SJCRH30 (cell line): ENCODE data around the gene TELO2. TPM values are rescaled to one million over a fixed set of nuclear protein-coding genes. Genes with fewer than 3 reads are reported as not detected.

ENCODE experiments used
- total RNA-seq: library from RNA; depleted of rRNA; stranded (reverse); fragments of >200 nt; shearing (Covaris generic); gene quantifications from 2 replicates; pipeline ENCODE4 v1.2.3, GENCODE V29; 2014; rRNA removed

TELO2 gene
- total RNA-seq, 1 experiment from 2014 or later: 27.9 TPM

Other genes with a start within 250 kb of the TELO2 start
- not detected in 2 replicates for gene TPSD1, start 237.3 kb upstream of the TELO2 start, total RNA-seq
- 163 and 181 TPM in 2 replicates for gene UBE2I, start 183.7 kb upstream of the TELO2 start, total RNA-seq
- 0.13 and 0.34 TPM in 2 replicates for gene BAIAP3, start 159.7 kb upstream of the TELO2 start, total RNA-seq
- 48.3 and 50.5 TPM in 2 replicates for gene TSR3, start 141.5 kb upstream of the TELO2 start, total RNA-seq
- gene GNPTG, start 141.4 kb upstream of the TELO2 start, total RNA-seq: 15.5 and 16.0 TPM in 2 replicates
- 8.7 and 9.8 TPM in 2 replicates for gene UNKL, start 78.7 kb upstream of the TELO2 start, total RNA-seq
- gene UQCC4, start 72.6 kb upstream of the TELO2 start, total RNA-seq: 20.1 and 22.5 TPM in 2 replicates
- gene PERCC1, start 62.3 kb upstream of the TELO2 start, total RNA-seq: 111 and 114 TPM in 2 replicates
- 0.33 and 0.71 TPM in 2 replicates for gene CCDC154, start 48.8 kb upstream of the TELO2 start, total RNA-seq
- 32.2 and 33.8 TPM in 2 replicates for gene CLCN7, start 18.3 kb upstream of the TELO2 start, total RNA-seq
- gene PTX4, start 4.4 kb upstream of the TELO2 start, total RNA-seq: not detected in 2 replicates
- 1.1 and 1.2 TPM in 2 replicates for gene TMEM204, start 40.3 kb downstream of the TELO2 start, total RNA-seq
- gene IFT140, start 118.7 kb downstream of the TELO2 start, total RNA-seq: 4.4 and 6.5 TPM in 2 replicates
- 9.5 and 12.6 TPM in 2 replicates for gene CRAMP1, start 119.0 kb downstream of the TELO2 start, total RNA-seq
- 83.4 and 87.4 TPM in 2 replicates for gene JPT2, start 184.9 kb downstream of the TELO2 start, total RNA-seq
- gene MAPK8IP3, start 212.8 kb downstream of the TELO2 start, total RNA-seq: 24.7 and 34.7 TPM in 2 replicates